Measurements from ENCODE around the gene FAS.

FAS gene

GRCh38 chr10:89037096-89037495 lies 46.5 kb downstream of the FAS start:
- DNase-seq (ENCODE audit: low spot score) = no peak

DNA sequence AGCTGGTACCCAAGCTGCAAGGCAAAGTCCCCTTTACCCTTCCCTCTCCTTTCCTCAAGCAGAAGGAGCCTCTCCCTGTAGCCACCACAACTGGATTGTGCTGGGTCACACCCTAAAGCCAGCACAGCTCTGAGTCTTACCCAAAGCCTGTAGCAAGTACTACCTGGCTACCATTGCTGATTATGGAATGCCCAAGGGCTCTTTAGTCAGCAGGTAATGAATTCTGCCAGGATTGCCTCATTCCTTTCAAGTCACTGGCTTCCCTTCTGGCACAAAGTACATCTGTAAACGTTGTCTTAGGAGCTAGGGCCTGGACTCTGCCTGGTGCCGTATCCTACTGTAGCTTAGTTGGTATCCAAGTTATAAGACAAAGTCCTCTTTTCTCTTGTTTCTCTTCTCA lies 52.0 kb downstream of the FAS start:
- no peak for DNase-seq (ENCODE audit: low spot score)

DNA sequence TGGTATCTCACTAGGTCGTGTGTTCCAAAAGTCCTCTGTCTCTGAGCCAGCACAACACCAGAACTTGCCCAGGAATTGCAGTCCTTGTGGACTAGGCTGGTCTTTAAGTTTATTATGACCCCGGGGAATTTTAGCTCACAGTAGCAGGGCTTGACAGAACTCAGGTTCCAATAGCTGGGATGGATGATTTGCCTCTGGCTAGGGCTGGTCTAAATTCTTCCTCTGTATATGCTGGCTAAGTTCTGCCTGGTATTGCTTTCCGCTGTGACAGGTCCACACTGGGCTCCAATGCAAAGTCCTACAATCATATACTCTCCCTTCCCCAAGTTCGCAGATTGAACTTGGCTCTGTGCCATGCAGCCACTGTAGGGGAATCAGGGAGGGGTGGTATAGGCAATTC lies 52.5 kb downstream of the FAS start:
- no peak for DNase-seq (ENCODE audit: low spot score)

DNA sequence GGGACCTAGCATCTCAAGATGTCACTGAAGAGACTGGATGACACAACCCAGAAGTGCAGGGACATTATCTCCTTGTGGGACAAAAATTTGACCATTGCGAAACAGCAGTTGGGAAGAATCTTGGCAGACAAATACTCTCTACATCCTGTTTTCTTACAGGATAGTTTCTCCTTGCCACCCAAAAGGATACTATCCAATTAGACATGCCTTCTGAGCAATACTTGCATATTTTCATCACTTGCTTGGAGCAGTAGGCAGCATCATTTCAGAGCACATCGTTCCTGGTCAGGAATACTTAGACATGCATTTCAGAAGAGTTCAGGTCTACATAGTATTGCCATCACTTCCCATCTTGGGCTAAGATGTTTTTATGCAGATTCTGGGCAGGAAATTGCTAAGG lies 56.8 kb downstream of the FAS start:
- no peak for DNase-seq (ENCODE audit: low spot score)

- no peak for DNase-seq (ENCODE audit: low spot score)
Observed at GRCh38 chr10:89051593-89051992, 61.0 kb downstream of the FAS start.

GRCh38 chr10:89053555-89053954 lies 63.0 kb downstream of the FAS start:
- DNase-seq (ENCODE audit: low spot score) = no peak

DNA sequence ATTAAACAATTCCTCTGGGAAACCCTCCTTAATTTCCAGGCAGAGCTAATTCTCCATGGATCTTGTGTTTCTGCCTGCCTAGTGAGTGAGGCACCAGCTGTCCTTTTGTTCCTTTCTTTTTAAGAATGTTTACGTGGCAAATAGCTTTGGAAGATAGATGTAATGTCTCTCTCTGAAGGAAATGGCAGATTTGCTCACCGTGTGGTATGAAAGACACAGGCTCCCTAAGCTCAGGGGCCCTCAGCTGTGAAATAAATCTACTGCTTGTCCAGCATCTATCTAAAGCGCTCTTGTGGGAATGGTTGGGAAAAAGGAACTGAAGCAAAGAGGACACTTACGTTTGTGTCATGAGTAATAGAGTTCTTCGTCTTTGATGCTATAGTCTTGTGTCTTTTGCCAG lies 64.6 kb downstream of the FAS start:
- DNase-seq (ENCODE audit: low spot score) = no peak

DNA sequence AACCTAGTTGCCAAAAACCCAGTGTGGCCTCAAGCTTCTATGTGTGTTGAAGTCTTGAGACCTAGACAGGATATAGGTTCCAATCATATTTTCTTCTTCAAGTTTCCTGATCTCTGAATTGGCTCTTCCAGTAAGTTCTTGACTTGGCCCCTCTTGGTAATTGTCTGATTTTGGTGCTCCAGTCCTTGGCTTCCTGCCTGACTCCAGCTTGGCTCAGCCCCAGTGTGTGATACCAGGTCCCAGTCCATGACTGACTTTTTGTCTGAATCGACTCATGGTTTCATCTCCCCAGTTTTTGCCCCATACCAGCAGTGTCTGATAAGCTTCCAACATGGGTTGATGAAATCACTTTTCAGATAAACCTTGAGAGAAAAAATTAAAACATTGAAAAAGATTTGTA lies 72.3 kb downstream of the FAS start:
- DNase-seq (ENCODE audit: low spot score) = no peak

- DNase-seq (ENCODE audit: low spot score) = no peak
Observed at GRCh38 chr10:89063465-89063864, 72.9 kb downstream of the FAS start.

DNA sequence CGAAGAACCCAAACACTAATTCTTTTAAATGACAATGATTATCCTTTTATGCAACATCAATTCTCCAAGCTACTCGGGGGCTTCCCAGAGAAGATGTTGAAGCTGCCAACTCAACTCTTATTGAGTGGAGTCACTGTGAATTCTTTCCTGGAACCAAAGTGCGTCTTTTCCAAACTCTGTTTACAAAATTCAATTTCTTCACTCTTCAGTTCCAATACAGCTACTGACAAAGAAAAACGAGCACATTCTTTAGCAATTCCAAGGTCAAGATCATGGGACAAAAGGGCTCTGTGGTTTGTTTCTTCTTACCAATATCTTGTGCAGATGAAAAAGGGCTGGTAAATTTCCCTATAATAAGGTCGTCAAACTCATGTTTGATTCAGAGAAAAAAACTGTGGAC lies 74.2 kb downstream of the FAS start:
- no peak for DNase-seq (ENCODE audit: low spot score)

Data from Ammon's horn (tissue), 1 donor.